Measurements from ENCODE around the gene SLC15A4.

SLC15A4 gene

GRCh38 chr12:128754275-128754674 is 69.5 kb downstream of the SLC15A4 start:
- DNase-seq (ENCODE audit: low spot score): no peak

DNA sequence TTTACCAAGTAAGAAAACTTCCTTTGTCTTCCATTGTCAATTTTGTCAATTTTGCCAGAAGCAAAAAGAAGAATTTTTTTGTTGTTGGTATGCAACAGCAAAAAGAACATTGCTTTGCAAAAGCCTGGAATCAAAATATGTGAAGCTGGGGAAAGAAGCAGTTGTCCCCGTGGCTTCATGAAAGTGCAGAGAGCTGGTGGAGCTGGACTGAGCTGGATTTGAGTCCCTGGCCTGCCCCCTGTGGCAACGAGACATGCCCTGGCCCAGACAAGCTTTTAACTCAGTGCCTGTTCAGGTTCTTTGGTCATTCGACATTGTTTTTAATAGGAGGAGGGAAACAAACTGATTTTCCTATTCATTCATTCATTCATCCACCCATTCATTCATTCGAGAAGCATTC is 70.3 kb downstream of the SLC15A4 start:
- no peak for DNase-seq (ENCODE audit: low spot score)

DNA sequence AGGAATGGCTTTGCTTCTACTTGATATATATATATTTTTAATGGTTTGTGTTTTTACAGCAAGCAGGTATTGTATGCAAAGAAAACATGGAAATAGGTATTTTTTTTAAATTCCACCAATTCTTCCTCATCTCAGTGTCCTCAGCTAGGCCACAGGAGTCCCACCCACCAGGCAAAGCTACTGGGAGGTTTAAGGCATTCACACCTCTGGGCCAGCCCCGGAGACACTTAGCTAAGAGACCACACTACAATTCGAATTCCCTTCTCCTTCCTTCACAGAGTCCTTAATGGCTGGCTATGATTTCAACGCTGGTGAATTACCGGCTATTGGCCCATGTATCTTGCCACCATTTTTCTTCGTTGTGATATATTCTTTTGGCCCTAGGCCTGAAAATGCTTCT is 71.4 kb downstream of the SLC15A4 start:
- DNase-seq (ENCODE audit: low spot score): no peak

- DNase-seq (ENCODE audit: low spot score): no peak
Measured at GRCh38 chr12:128747441-128747840, 76.3 kb downstream of the SLC15A4 start.

- DNase-seq (ENCODE audit: low spot score): no peak
Measured at GRCh38 chr12:128745772-128746689, 77.7 kb downstream of the SLC15A4 start.

DNA sequence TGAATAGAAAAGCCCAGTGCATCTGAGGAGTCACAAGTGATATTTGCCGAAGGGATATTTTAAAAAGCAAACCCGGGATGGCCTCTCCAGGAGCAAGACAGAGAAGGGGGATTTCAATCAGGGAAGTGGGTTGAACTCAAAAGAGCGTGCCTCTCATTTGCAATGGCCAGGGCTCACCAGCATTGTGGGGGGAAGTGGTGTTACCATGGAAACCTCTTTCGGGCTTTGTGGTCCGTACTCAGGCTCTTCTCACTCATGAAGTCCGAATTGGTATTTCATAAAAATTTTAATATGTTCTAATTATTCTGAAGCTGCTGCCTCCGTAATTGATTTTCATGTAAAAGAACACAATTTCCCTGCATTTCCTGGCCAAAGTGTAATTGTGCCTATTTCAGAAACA is 79.8 kb downstream of the SLC15A4 start:
- no peak for DNase-seq (ENCODE audit: low spot score)
